GM19099 (cell line): Measurements from ENCODE around the gene FAM135A.

Source experiments
- POLR2A ChIP-seq: IDR thresholded peaks from 3 replicates; pipeline ENCODE4 v1.6.1; 2011; ENCODE audit warnings: low read depth; ENCODE audit not compliant: insufficient read length; ENCODE audit errors: extremely low read depth

Gene FAM135A

GRCh38 chr6:70413992-70414494, 735 bp downstream of the FAM135A start:
- no peak for TF ChIP-seq POLR2A

DNA sequence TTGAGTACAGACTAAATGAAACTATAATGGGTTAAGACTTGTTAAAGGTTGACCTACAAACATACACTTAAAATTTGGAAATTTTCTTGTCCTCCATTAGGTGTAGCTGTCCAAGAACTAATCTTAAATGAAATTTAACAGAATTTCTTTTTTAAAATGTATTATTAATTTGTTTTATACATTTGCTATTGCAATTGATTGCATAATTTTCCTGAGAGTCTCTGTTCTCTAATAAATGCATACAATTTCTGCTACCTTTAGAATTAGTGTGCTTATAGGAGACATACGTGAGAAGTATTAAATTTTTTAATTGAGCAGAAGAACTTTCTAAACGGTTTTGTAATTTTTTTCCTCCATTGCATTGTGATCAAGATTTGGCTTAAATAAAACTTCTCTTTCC, 1.5 kb downstream of the FAM135A start:
- no peak for TF ChIP-seq POLR2A

- TF ChIP-seq POLR2A, result no peak
These were observed 1.9 kb downstream of the FAM135A start for GRCh38 chr6:70415247-70415646.

GRCh38 chr6:70415660-70416059, 2.4 kb downstream of the FAM135A start:
- no peak for TF ChIP-seq POLR2A

DNA sequence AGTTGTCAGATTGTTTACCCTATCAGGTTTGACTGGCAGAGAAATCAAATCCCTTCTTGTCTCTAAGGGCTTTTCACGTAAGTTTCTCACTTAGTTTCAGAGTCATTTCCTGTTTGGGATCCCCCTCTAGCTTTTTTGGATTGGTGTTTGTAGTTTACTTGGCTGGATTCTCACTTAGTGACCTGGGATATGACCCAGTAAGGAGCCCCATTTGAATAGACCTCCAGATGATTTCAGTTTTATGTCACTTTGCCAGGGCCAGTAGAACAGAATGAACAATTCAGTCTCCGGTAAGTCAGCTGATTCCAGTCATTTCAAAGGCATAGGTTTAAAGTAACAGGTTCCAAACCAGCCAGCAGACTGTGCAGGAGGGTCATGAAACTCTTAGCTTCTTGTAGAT, 8.2 kb downstream of the FAM135A start:
- TF ChIP-seq POLR2A, result no peak

- TF ChIP-seq POLR2A, result no peak
These were observed 10.2 kb downstream of the FAM135A start for GRCh38 chr6:70423189-70424134.

DNA sequence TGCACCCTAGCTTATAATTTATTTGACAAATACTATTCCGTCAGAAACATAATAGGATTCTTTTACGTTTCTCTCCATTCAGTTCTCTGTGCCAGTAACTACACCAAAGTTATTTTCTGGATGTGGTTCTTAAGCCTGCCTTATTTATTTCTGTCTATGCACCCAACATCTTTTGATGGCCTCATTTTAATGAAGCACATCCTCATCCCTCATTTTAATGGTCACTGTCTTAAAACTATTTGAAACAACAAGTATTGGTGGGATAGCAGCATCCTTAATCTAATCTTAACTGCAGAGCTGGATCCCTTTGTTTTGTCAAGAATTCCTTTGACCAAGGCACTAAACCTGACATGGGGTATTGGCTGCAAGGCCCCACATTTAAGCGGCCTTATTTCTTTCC, 11.0 kb downstream of the FAM135A start:
- TF ChIP-seq POLR2A, result no peak

DNA sequence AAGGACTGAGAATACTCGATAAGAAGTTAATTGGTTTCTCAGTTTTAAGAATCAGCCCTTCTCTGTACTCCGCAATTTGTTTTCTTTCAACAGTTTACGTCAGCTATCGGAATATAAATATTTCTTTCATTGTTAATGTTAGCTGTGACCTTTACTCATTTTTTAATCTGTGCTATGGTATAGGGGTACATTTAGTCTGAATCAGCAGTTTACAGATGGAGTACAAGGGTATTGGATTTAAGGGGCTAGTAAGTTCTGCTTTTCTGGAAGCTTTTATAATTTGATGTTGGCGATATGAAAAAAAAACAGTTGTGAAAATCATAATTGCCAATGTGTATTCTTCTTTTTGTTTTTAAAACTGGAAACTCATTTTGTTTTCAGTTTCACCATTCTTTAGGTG, 23.0 kb downstream of the FAM135A start:
- no peak for TF ChIP-seq POLR2A

DNA sequence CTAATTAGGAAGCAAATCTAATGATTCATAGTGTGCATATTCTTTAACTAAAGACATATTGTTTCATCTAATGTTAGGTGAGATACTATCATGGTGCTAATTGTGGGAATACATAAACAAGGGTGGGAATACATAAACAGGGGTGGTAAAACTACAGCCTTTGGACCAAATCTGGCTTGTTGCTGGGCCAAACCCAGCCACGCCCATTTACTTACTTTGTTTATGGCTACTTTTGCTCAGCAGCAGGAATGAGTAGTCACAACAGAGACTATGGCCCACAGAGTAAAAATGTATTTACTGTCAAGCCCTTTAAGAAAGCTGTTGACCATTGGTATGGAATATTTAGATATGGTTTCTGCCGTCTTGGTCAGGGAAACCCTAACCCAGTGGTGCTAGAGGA, 31.7 kb downstream of the FAM135A start:
- TF ChIP-seq POLR2A, result no peak

- no peak for TF ChIP-seq POLR2A
These were observed 43.4 kb downstream of the FAM135A start for GRCh38 chr6:70456735-70457134.

DNA sequence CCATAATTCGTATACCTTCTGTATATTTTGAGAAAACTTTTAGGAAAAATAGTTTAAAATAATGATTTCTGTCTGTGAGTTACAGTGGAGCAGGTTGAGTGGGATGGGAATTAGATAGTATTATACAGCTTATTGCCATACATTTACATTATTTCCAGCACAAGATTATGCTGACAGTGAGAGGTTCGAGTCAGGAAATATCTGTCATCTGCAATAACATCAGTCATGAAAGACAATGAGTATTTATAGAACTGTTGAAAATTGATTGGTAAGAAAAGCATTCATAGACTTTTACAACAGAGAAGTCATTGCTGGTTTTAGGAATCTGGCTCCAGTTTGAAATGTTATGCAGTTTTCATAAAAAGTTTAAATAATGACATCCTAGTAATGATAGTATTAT, 45.9 kb downstream of the FAM135A start:
- no peak for TF ChIP-seq POLR2A

DNA sequence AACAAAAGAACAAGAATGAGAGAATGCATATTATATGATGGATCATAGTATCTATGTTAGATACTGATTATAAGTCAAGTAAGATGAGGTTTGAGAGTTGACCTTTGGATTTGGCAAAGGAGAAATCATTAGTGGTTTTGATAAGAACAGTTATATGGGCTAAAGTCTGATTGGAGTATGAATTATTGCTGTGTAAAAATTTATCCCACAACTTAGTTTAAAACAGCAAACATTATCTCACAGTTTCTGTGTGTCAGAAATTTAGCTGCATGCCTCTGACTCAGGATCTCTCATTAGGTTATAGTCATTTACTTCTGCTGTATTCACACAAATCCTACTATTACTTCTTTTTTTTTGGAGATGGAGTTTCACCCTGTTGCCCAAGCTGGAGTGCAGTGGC, 56.7 kb downstream of the FAM135A start:
- TF ChIP-seq POLR2A, result no peak

- no peak for TF ChIP-seq POLR2A
These were observed 61.4 kb downstream of the FAM135A start for GRCh38 chr6:70474751-70475150.

- TF ChIP-seq POLR2A, result no peak
These were observed 65.9 kb downstream of the FAM135A start for GRCh38 chr6:70479236-70479635.

GRCh38 chr6:70489364-70489763, 76.1 kb downstream of the FAM135A start:
- no peak for TF ChIP-seq POLR2A

GRCh38 chr6:70494833-70495232, 81.5 kb downstream of the FAM135A start:
- TF ChIP-seq POLR2A, result no peak
